Suppressor macrophage treated with lipopolysaccharide for 4 hours (primary cell): ENCODE results near the gene DCST2.

Source experiments
- DNase-seq: peaks from one replicate; pipeline ENCODE4 v3.0.0-alpha.2; 2020

The DCST2 gene

GRCh38 chr1:155033524-155033923 lies at the start of gene DCST2, which contains the start of gene DCST1:
Gene DCST2, minus strand, starts transcription at chr1:155033781. Its CDS starts 80 bp downstream, at chr1:155033701.
Gene DCST1, plus strand, starts transcription at chr1:155033824. Its CDS starts 213 bp downstream, at chr1:155034037.
- no peak for DNase-seq

DNA sequence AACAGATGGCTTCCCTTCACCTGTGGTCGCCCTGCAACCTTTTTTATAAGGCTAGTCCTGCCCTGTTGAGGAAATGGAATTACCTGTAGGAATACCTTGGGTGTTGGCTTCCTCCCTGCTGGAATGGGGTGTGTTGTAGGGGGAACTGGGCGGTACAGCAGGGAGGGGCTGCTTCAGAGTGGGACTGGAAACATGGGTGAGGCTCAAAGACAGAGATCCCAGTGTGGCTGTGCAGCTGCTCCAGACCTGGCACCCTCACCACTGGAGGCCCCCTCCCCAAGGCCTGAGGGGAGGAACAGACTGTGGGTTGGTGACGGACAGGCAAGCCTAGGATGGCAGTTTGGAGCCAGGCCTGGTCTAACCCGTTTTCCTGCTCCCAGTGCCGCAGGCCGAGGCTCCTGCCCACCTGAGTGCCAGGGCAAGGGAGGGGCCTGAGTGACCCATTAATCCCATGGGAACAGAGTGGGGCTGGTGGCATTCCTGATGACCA lies 49.5 kb upstream of the DCST2 start:
- no peak for DNase-seq

- no peak for DNase-seq
Measured at GRCh38 chr1:155082301-155083051, 48.9 kb upstream of the DCST2 start.

DNA sequence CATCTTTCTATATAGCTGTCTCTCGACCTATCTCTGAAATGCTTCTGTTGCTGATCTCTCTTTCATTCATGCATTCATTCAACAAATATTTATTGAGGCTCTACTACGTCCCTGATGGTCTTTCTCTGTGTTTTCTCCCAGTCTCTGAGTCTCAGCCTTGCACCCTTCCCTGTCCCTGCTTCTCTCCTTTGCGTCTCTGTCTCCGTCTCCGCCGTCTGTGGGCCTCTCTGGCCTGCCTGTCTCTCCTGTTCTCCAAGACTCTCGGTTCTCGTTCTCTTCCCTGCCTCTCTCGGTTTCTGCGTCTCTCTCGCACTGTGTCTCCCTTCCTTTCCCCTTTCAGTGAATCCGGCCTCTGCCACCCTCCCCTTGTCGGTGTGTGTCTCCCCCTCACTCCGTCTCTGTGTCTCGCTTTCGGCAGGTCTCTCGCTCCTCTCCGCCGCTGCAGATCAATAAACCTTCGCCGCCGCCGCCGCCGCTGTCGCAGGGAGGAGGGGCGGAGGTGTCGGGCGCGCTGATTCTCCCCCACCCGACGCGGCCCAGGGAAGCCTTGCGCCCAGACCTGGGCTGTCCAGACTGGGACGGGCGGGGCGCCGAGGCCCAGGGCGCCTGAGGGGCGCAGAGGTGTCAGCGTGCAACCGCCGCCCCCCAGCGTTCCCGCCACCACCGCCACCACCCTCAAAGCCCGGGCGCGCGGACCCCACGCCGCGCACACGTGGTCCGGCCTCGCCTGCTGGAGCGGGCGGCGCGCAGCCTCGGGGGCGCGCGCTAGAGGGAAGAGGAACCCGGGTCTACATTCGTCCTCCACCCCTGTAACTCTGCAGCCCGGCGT lies 48.1 kb upstream of the DCST2 start:
- peak; percentile 23 for DNase-seq

DNA sequence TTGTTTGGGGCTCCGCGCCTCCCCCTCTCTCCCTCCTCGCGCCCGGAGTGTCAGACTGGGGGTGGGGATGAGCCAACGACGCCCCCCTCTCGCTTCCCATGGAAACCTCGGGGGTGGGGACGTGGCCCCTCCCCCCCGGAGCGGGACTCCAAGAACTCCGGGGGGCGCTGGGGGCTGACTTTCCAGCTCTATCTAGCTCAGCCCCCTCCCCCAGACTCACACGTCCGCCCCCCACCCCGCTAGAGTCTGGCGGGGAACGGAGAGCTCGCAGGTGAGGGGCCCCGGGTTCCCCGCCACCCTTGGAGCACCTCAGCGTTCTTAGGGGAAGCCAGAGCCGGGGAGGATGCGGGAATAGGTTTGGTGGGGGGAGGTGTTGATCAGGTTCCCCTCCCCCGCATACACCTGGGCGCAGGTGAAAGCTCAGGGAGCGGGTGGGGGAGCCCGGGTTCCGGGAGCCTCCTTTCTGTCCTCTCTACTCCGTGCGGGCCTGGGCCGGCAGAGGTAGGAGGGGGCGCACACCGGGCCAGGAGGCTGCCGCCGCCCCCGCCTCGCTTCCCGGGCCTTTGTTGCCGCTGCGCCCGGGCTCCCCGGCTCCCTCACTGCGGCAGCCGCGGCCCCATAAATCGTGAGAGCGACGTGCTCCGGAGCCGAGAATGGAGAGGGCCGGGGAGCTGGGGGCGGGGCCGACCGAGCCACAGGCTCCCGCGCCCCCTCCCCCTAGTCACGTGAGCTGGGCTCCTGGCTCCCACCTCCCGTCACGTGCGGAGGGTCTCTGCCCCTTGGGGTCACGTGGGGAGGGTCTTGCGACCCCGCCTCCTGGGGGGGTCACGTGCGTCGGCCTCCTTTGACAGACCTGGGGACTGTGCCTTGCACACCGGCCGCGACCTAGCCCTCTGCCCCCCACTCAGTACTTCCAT lies 47.0 kb upstream of the DCST2 start:
- no peak for DNase-seq

DNA sequence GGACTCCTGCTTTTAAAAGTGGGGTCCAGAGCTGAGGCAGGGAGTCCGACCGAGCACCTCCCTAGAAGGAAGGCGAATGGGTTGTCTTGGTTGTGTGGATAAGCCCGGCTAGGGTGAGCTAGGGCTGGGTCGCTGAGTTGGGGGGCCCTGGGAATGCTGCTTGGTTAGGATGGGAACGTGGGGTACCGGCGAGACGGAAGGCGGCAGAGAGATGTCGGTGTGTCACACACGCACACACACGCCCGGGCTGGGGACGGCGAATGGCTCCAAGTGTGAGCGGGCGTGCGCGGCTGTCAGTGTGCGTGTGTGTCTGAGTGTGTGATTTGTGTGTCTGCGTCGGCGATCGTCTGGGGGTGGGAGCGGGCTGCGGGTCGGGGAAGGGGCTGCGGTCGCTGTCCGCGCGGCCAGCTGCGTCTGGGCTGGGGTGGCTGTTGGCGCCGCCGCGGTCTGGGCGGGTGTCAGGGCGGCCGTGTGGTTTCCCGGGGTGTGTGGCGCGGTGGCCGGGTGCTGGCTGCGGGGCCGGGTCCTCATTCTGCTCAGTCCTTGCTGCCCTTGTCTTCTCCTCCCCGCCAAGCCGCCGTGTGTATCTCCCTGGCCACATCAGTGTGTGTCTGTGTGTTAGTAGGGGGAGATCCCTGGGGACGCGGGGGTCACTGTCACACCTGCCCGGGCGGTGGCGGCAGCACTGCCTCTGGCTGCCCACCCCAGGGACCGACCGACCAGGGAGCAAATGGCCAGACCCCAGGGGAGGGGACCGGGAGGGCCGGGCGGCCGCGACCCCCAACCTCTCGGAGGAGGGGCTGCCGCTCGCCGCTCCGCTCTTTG lies 46.1 kb upstream of the DCST2 start:
- no peak for DNase-seq

DNA sequence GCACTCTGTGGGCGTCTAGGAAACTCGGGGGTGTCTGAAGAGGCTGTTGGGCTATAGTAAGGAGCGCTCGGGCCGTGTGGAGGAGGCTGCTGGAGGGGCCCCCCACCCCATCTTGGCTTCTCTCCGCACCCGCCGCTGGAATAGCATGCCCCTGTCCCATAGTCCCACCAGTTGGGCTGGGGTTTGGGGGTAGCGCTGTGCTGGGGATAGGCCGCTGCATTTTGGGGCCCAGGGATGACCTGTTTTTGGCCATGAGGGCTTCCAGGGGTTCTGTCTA lies 45.6 kb upstream of the DCST2 start:
- DNase-seq, result no peak

DNA sequence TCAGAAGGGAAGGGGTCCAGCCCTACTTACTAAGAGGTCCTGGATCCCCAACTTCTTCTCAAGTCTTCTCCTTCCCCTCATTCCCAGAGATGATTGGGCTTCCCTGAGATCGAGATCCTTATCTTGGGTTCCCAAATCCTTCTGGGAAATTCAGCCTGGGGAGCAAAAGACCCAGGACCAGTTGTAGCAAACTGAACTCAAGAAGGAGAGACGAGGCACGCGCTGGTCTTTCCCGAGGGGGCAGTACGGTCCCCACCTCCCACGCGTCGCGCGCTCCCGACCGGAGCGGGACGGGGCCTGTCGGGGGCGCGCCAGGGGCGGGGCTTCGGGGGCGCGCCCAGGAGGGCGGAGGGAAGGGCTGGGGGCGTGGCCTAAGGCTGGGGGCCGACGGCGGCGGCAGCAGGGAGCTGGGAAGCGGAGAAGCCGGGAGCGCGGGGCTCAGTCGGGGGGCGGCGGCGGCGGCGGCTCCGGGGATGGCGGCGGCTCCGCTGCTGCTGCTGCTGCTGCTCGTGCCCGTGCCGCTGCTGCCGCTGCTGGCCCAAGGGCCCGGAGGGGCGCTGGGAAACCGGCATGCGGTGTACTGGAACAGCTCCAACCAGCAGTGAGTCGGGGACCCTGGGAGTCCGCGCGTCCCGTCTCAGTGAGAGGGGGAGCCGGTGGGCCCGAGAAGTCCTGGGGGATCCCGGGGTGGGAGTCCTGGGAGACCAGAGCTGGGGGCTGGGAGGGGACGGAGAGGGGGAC lies 45.1 kb upstream of the DCST2 start, which contains the start of gene EFNA3:
EFNA3 (plus strand) TSS at position 369 of the 741 bp plus-strand sequence; CDS start at position 474, 105 bp downstream.
- DNase-seq, result peak; percentile 74

DNA sequence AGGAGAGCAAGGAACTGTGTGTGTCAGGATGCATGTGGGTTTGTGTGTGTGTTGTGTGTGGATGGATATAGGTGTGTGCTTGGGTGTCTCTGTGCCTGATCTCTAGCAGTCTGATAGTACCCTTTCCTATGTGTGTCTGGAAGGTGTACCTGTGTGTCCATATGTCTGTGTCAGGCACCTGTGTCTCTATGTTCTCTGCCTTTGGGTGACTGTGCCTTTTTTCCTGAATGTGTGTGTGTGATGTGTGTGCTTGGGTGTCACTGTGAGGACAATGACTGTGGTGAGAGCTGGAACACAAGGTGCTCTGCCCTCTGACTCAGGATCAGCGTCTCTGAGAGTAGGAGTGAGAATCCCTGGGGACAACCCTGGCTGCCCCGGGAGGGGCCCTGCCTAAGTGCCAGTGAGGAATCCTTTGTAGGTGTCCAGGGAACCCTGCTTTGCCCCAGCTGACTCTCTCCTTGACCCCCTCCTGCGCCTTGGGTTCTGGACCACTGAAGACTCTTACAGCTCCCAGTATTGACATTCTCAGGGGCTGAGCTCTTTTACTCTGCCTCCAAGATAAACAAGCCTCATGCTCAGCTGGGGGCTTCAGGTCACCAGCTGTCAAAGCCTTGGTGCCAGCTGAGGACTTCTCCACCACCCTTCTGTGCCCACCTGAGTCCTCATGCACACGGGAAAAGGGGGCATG lies 44.3 kb upstream of the DCST2 start:
- no peak for DNase-seq

DNA sequence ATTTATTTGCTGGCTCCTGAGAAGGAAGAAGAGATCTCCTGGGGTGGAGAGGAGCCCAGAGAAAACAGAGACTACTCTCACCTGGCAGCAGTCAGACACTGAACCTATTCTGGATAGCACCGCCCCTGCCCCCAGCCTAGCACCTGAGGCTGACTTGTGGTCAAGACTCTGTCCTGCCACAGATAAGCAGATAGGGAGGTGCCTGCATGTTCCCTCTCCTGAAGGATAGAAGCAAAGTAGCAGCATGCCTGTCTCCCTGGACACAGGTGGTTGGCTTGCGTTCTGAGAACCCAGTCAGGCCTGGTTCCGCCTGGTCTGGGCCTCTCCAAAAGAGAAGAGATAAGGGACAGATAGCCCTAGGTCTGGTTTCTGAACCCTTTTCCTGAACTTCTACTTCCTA lies 43.8 kb upstream of the DCST2 start:
- DNase-seq, result no peak

- DNase-seq, result no peak
Measured at GRCh38 chr1:155076371-155076770, 42.8 kb upstream of the DCST2 start.

GRCh38 chr1:155075535-155075934 lies 42.0 kb upstream of the DCST2 start:
- no peak for DNase-seq

DNA sequence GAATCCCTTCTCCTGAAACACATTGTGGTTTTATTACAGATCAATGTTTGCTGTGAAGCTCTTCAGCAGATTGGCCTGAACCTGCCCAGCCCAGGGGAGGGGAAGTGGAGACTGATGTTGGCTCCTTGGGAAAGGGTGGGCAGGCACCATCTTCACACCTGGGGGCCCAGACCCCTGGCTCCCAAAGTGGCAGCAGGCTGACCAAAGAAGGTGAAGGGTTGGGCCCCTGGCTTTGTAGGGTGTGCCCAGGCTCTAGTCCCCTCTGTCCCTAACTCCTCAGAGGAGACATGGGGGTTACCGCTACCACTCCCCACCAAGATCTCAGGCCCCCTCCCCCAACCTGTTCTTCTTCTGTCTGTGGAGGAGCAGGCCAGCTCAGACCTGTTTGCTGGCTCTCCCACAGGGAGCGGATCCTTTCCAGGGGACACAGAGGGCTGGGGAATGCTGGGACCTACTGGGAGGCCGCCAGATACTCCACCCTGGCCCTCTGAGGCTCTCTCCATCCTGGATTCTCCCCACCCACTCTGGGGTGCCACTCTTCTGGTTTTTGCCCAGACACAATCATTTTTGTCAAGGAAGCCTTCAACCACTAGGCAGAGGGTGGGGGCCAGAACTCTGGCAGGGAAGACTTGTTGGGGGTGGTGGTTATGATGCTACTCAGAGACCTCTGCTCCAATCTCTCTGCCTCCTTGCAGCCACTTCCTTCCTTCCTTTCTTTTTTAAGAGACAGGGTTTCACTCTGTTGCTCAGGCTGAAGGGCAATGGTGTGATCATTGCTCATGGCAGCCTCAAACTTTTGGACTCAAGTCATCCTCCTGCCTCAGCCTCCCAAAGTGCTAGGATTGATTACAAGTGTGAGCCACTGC lies 40.0 kb upstream of the DCST2 start:
- peak; percentile 40 for DNase-seq

DNA sequence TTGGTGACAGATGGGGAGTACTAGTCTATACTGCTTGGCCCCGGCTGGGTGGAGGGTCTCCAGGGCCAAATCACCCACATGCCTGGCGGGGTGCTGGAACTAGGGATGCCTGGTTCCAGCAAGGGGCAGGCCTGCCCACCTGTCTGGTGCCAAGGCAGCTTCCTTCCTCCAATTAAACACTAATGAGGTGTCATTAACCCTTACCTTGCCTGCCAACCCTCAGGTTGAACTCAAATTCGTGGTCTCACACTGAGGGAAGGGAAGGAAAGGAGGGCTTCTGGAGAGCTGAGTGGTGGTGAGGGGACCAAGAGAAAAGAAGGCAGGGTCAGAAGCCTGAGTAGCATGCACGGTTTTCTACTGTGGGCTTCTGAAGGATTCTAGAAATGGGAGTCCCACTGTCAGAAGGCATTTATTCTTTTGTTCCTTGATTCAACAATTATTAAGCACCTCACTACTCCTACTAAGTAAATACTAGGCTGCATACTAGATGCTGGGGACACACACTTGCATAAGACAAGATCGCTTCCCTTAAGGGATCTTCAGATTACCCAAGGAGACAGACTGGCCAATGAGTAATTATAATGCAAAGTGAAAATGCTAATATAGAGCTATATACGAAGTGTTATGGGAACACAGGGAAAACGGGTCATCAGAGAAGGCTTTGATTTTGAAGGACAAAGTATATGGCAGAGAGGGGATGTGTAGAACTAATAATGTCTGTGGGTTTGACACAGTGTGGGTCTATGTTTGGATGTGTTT lies 39.1 kb upstream of the DCST2 start:
- peak; percentile 38 for DNase-seq

- peak; percentile 36 for DNase-seq
Measured at GRCh38 chr1:155071701-155072100, 38.1 kb upstream of the DCST2 start.

DNA sequence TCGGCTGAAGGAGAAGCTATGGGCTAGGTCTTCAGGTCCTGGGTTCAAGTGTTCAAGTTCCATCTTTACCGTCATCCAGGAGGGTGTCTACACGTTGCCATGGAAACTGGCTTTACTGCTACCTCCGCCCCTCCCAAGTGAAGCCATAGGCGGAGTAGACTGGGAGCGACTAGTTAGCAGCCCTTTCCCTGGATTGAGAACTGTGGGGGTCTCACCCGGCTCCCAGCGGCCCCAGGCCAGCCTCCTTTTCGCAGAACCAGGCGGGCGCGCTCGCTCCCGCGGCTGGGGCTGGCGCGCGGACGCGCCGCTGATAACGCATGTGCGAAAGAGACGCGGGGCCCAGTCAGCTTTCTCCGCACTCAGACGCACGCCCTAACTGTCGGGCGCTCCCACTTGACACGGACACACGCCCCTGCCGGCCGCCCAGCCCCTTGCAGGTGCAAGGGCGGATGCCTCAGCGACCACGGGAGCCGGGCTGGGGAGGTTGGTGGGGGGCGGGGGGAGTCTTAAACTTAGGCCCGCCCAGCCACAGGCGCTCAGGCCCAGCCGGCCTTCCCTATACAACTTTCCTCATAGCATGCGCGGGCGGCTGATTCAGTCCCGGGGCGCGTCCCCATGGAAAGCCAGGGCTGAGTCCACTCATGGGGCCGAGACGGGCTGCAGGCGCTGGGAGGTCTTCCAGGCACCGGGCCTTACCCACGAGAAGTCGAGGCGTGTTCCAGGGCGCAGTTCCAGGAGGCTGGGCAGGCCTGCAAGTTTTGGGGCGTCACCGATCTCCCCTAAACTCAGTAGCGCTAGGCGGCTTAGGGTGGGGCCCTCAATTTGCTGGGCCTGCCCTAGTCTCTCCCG lies 37.4 kb upstream of the DCST2 start:
- DNase-seq, result peak; percentile 81

- DNase-seq, result no peak
Measured at GRCh38 chr1:155070158-155070621, 36.6 kb upstream of the DCST2 start.
